ENCODE results near the gene DLG2.
"Not testable (repeated sequence)": the region's sequence is repeated elsewhere in the genome, so short reads cannot be mapped to it uniquely, and the experiment has no call there.

DLG2 gene

DNA sequence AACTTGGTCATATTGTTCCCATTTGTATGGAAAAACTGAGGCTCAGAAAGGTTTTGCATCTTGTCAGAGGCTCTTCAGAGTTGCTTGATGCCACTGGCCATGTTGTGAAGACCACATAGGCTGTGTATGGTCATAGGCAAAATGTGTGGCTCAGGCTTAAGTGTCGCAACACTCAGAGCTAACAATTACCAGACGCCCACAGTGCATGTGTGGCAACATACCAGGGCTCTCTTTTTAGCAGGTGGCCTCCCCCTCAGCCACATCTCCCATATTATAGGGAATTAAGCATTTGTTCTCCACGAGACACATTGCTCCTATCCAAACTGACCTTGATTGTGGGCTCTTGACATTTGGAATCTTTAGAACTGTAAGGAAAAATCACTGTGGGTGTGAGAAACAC lies 802.5 kb downstream of the DLG2 start:
- no peak for DNase-seq

DNA sequence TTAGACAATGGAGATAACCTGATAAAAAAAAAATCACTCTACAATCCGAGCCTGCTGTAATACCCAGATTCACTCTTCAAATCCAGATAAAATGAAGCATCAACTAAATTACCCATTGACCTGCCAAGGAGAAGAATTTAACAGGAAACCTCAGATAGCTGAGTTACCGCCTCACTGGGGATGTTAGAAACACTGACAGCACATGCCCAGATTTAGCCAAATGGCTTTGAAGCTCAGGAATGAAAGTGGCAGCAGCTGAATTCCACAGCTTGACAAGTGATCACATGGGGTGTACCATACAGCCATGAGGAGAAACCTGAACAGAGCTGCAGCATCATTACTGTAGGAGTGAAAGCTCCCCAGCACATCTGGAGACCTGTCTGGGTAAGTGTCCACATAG lies 807.6 kb downstream of the DLG2 start:
- DNase-seq = no peak

DNA sequence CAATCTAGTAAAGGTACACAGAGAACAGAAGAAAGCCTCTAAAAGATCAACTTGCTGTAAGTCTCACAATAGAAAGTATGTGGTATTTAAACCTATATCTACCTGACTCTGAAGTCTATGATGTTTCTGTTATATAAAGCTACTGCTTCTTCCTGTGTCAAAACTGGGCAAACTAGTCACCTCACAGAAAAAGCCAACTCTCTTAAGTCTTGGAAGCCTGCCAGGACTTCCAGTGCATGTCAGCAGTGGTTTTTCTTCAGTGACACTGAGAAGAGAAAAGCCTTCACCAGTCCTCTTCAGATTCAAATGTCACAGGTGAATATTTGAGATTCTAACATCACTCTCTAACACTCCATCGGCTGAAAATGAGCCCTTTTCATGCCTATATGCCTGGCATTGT lies 808.0 kb downstream of the DLG2 start:
- DNase-seq = no peak

DNA sequence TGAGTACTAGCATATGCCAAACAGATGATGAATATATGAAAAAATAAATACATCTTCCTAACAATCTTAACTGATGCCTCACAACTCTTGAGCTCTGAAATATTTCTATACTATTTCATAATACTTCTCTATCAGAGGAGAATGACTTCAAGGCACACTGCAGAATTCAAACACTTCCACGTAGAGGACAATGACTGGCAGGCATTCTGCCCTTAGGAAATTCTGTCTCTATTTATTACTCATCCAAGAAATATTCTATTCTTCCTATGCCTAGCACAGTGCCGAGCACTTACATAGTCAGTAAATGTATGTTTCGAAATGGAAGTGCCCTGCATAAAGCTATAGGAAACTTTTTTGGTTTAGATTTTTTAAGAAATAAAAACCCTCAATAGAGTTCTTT lies 809.1 kb downstream of the DLG2 start:
- no peak for DNase-seq

DNA sequence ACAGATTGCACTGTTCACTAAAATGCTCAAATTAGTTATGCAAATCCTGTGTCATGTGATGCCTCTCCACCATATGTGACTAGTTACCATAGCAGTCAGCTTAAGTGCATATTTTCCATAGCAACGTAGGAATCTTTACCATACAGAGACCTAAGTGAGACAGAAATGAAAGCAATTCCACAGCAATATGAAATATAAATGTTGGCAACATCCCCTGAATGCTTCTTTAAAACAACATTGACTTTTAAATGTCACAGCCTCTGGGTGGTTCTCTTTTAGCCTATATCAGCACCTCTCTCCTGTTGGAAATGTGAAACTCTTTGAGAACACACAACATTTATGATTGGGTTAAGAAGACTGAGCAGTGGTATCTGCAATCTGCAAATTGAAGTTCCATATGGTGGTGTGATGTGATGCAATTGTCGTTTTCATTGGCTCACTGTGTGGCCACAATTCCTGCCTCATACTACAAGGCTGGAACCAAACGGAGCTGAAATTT lies 814.6 kb downstream of the DLG2 start:
- DNase-seq = no peak

DNA sequence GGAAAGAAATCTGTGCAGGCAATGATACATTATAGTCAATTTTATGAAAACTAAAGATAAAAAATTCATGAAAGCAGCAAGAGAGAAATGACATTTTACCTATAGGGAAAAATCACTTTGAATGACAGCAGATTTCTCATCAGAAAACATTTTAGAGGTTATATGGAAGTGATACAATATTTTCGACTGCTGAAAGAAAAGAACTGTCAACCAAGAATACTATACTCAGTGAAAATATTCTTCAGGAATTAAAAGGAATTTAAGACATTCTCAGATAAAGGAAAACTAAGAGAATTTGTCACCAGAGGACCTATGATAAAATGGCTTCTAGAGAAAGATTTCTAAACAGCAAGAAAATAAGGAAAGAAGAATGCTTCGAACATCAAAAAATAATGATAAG lies 820.8 kb downstream of the DLG2 start:
- DNase-seq = no peak

DNA sequence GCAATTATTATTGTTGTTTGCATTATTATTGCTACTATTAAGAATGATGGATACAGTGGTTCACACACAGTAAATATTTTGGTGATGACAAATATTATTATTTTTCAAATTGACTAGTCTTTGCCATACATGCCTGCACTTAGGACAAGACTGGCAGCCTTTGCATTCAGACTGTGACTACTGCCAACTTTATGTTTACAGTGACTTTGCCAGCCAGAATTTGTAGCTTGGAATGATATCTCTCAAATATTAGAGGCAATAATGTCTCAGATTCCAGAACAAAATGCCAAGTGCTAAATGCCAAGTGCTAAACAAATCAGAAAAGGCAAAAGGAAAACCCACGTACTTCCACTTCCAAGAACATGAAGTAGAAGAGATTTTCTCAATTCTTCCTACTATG lies 823.1 kb downstream of the DLG2 start:
- no peak for DNase-seq

DNA sequence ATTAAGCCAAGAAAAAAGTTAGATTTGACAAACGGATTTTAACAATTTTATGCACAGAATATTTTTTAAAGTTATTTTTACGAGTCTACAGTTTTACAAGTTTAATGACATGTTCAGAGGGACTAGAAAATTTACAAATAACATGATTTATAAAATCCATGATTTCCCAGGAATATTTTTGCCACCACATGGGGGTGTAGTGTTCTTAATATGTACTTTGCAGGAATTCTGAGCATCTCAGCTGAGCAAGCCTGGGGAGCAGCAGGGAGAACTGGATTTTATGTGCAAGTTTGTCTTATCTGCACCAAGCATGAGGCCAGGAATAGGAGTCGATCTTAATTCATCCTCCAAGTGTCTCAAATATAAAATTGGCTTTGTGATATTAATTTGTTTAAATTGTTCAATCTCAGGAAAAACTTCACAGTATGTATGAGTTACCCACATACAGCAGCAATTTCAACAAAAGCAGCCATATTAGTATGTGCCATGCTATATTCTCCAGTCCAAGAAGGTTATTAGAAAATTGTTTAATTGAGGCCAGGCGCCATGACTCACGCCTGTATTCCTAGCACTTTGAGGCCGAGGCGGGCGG lies 826.3 kb downstream of the DLG2 start:
- DNase-seq = no peak

DNA sequence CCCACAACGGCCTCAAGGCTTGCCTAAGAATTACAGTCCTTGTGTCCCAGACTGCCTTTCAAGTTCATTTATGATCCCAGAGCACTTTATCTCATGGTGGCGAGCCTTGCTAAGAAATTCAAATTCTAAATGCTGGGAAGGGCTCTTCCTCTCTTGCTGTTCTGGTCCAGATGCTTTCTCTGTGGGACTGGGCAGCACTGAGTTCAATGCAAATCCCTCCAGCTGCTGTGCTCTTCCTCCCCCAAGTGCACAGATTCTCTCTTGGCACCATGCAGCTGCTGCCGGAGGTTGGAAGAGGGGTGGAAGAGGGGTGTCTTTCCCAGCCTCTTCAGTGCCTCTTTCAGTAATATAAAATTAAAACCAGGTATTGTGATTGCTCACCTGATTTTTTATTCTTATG lies 828.0 kb downstream of the DLG2 start:
- DNase-seq = no peak

DNA sequence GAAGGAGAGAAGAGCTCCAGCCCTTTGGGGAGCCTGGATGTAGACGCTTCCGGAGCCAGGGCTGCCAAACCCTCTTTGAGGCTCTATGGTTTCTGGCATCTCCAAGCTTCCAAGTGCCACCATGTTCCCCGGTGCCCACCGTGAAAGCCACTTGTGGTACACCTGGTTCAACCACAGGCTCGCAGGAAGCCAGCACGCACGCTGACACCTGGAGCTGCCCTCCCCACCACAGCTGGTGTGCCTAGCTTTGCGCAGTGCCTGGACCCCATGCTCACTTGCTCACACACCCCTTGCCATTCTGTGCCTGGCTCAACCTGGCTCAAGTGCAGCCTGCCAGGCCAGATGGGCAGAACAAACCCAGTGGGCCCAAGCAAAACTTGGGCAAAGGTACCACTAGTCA lies 831.4 kb downstream of the DLG2 start:
- DNase-seq = no peak

DNA sequence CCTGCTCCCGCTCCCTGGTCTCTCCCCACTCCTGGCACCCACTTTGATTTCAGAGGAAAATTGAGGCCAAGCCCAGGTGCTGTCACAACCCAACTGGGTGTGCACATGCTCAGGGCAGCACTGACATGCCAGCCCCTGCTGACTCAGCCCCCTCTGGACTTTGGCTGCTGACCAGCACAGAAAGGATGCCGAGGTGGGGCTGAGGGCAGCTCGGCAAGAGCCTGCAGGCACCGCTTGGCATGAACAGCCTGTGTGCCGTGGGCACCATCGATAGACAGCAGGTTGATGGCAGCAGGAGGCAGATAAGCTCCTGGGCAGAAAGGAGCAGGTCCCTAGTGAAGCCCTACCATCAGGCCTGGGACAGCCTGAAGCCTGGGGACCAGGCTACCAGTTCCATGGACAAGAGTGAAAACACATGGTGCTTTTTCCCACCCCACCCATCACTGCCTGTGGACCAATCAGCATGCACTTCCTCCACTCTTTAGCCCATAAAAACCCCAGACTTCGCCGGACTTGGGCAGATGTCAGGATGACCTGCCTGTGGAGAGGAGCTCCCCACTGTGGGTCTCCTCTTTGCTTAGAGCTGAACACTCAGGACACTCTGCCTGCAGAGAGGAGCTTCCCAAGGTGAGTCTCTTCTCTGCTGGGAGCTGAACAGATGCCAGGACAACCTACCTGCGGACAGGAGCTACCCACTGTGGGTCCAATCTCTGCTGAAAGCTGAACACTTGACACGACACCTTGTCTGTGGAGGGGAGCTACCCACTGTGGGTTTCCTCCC lies 832.3 kb downstream of the DLG2 start:
- no peak for DNase-seq

DNA sequence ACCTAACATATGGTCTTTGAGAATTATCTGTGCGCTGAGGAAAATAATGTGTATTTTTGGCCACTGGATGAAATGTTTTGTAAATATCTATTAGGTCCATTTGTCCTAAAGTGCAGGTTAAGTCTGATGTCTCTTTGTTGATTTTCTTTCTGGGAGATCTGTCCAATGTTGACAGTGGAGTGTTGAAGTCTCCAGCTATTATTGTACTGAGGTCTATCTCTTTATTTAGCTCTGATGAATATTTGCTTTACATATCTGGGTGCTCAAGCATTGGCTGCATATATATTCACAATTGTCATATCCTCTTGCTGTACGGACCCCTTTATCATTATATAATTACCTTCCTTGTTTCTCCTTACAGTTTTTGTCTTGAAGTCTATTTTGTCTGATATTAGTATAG lies 833.8 kb downstream of the DLG2 start:
- no peak for DNase-seq

DNA sequence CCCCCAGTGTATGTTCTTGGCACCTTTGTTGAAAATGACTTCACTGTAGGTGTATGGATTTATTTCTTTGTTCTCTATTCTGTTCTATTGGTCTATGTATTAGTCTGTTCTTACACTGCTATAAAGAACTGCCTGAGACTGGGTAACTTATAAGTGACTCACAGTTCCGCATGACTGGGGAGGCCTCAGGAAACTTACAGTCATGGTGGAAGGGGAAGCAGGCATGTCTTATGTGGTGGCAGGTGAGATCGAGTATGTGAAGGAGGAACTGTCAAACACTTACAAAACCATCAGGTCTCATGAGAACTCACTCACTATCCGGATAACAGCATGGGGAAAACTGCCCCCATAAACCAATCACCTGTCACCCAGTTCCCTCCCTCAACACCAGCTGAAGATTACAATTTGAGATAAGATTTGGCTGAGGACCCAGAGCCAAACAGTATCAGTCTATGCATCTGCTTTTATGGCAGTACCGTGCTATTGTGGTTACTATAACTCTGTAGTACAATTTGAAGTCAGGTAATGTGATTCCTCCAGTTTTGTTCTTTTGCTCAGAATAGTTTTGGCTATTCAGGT lies 836.2 kb downstream of the DLG2 start:
- DNase-seq = no peak

DNA sequence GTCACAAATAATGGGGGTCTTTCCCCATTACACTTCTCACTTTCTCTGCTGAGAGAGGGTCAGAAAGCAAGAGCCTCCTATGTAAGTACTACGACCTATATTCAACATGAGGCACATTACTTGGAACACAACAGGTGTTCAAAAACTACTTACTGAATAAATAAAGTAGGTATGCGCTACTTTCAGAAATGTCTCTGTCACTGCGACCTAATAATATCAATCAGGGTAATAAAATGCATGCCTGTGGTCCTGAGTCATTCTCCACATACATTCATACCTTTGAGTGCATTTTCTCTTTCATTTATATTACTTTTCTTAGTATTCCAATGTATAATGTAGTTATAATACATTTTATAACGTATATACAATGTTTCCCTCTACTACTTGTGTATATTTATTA lies 838.9 kb downstream of the DLG2 start:
- DNase-seq = no peak

DNA sequence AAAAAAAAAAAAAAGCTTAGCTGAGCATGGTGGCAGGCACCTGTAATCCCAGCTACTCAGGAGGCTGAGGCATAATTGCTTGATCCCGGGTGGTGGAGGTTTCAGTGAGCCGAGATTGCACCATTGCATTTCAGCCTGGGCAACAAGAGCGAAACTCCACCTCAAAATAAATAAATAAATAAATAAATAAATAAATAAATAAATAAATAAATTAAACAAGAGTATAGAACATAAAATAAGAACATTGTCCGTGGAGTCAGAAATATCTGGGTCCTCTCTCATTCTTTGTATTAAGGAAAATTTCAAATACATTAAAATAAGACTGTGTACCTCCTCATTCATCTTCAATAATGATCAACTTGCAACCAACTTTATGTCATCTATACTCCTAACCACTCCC lies 843.0 kb downstream of the DLG2 start:
- DNase-seq = not testable (repeated sequence)

DNA sequence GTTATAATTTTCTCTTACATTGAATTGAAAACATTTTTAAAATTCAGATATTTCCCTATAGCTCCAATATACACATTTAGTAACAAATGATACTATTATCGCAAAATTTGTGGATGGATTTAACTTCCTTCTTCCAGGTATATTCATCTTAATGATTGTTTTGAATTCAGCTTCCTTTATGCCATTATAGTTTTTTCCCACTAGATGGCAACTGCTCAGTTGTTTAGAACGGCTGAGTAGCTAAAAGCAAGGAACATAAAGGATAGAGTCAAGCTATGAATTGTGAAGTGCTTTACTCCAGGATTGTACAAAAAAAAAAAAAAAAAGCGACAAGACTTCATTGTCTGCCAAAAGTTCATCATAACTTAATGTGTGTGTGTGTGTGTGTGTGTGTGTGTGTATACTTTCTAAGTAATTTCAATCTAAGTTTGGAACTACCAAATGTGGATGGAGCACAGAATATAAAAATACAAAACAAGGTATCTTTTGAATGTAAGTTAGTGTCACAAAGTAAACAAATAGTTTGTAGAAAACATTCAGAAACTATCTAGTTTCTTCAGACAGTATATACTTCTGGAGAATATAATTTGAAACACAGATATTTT lies 846.4 kb downstream of the DLG2 start:
- no peak for DNase-seq

DNA sequence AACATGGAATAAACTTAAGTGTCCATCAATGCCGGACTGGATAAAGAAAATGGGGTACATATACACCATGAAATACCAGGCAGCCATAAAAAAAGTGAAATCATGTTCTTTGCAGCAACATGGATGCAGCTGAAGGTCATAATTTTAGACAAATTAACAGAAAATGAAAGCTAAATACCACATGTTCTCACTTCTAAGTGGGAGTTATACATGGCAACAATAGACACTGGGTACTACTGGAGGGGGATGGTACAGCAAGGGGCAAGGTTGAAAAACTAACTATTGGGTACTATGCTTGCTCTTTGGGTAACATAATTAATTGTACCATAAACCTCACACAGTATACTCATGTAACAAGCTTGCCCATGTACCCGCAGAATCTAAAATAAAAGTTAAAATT lies 851.6 kb downstream of the DLG2 start:
- DNase-seq = no peak

DNA sequence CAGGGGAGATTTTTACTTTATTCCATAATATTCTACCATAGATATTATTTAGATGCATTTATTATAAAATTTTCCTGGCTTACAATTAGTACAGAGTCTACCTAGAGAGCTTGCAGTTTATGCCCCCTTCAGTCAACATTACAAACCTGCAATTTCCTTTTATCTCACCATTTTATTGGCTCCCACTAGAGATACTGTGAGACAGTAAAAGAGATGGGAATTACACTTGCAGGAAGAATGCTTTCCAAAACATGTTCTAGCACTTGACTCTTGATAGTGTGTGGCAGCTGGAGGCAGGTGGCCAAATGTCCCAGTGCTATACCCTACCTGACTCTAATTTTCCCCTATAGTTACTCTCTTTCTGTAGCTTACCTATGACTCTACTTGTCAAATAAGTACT lies 863.2 kb downstream of the DLG2 start:
- DNase-seq = no peak

DNA sequence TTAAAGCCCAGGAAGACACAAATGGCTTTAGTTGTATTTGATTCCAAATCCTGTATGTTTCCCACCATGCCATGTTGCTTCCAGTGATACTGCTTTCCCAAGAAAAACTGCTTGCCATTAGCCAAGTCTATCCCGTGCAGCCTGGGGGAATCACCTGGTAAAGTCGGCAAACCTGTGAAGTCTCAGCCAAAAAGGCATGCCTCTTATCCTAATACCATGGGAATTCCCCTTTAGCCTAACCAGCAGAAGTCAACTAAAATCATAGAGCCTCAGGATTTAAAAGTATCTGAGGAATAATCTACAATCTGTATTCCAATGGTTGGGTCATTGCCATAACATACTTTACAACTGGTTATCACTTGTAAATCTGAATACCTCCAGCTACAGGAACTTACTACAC lies 869.4 kb downstream of the DLG2 start:
- no peak for DNase-seq

DNA sequence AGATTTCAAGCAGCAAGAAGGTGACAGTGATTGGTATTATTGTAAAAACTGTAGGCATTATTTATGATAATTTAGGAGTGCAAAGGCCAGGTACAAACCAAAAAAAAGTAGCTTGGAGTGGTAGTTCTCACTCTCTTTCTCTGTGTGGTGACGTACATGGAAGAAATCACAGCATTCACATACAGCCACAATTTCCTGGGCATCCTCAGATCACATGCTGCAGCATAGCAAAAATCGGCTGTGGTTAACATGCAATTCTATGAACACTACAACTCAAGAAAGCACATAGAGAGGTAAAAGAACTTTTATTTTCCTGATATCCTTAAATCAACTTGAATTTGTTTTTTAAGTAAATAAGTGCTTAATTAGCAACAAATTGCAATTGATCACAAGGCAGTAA lies 875.8 kb downstream of the DLG2 start:
- no peak for DNase-seq

DNA sequence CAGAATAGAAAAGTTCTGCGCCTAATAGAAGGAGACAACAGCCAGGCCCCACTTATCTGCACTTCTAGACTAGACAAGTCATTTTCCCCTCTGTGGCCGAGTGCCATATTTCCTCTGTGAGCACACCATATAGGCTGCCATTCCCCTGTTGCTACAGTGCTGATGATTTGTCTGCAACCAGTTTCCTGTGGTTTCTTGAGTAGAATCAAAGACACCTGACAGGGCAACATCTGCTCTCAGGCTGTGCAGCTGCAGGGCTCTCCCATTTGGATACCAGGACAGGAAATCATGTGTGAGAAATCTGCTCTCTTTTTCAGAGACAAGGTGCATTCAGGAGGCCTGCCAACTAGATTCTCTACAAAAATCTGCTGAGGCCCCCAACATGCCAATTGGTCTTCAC lies 879.3 kb downstream of the DLG2 start:
- no peak for DNase-seq

DNA sequence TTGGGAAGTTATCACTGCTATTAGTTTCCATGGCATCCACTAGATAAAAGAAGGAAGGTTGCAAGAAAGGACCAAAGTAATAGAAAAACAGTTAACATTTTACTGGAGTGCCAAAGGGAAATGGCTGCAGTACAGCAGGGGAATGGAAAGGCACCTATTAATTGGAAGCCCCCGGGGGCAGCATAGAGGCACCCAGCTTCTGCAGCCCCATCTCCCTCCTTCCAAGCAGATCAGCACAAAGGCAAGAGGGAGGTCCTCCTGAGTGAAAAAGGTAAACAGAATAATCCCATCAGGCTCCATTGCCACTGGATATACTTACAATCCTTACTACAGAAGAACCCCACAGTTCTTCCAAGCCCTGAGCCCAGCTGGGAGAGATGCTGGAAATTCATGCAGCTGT lies 887.1 kb downstream of the DLG2 start:
- no peak for DNase-seq

DNA sequence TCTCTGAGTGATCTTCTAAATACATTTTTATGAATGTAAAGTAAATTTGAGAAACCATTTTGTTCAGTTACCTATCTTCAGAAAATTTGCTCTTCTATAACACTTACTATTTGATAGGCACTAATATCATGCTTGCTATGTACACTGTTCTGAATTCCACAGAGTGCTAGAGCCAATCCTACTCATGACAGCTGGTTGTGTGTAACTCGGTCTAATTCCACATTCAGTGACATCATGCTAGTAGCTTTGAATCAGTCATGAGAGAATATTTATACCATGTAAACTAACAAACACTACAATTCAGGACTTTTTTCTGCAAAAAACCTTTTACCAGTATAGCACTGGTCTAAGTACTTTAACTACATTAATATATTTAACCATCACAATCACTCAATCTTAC lies 902.9 kb downstream of the DLG2 start:
- DNase-seq = no peak

DNA sequence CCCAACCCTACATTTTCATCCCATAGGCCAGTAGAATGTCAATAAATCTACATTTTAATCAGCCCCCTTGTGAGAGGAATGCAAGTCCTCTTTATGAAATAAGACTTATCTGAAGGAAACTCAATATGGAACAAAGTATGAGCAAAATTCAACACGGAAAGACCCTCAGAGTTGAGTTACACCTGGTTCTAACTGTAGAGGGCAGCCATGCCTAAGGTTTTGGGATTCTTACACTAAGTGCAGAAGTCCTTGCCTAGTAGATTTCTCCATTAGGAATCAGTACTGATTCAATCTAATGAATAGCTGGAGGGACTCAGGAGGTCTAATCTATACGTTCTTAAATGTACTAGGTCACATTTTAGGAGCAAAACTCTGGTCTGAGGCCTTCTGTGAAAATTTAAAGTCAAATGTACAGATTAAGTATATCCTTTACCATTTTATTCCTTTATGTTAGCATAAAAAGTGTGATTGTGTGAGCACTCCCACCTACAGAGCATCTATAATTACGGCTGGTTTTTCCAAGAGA lies 904.5 kb downstream of the DLG2 start:
- no peak for DNase-seq
